ENCODE results near the gene RAI1.

Gene RAI1

DNA sequence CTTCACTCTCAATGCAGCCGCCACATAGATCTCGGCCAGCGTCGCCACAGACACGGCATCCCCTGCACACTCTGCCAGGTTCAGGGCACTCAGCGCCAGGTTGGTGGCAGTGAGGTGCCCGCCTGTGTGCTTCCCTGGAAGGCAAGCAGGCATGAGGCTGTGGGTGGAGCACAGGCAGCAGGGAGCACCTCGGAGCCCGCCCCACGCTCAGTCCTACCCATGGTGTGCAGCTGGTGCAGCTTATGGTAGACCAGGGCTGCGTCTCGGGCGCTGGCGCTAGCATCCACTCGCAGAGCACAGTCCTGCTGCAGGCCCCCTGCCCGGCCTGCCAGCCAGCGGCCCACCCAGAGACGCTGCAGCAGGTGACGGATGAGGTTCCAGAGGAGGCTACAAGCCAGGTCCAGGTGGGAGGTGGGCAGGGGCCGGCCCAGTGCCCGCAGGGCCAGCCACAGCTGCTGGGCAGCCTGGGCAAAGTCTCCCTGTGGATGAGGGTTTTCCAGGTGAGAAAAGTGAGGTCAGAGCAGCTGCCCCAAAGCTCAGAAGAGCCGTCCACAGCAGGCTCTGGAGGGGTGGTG, 135.1 kb downstream of the RAI1 start:
- no peak for DNase-seq (ENCODE audit: low read depth)

DNA sequence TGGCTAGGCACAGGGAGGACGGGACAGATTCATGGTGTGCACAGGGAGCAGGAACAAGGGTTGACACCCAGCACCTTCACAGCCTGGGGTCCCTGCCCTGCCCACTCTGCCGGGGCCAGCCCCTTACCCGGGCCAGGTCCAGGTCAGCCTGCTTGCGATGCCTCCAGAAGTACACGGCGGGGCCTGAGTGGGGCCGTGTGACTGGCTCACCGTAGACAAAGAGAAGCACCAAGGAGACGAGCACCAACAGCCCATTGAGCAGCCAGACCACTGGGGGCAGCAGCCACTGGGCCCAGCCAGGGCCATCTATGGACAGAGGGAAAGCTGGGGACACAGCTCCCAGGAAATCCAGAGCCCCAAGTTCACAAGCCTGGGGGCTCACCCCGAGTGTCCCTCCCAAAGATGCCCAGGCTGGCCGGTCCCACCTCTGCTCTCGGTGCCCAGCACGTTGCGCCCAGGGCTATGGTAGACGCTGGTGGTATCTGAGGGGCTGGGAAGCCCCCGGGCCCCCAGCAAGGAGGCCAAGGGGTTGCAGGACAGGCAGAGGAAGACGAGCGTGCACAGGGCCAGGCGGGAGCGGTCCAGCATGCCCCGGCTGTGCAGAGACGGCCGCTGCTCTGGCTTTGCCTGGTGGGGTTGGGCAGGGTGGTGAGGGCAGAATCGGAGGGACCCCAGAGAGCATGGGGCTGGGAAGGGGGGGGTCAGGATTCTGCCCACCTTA, 135.7 kb downstream of the RAI1 start:
- no peak for DNase-seq (ENCODE audit: low read depth)

DNA sequence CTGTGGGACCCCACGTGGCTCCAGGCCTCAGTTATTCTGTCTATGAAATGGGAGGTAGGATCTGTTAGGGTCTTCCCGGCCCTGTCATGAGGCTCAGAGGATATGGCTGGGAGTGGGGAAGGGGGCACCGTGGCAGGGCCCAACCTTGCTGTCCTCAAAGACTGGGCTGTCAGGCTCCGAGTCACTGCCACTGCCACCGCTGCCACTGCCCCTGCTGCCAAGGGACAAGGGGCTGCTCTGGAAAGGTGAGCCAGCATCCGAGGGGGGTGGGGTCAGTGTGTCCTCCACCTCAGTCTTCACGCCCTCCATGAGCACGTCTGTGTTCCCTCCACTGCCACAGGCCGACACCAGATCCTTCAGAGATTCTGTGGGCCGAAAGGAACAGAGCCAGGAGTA, 136.3 kb downstream of the RAI1 start:
- DNase-seq (ENCODE audit: low read depth) = no peak

DNA sequence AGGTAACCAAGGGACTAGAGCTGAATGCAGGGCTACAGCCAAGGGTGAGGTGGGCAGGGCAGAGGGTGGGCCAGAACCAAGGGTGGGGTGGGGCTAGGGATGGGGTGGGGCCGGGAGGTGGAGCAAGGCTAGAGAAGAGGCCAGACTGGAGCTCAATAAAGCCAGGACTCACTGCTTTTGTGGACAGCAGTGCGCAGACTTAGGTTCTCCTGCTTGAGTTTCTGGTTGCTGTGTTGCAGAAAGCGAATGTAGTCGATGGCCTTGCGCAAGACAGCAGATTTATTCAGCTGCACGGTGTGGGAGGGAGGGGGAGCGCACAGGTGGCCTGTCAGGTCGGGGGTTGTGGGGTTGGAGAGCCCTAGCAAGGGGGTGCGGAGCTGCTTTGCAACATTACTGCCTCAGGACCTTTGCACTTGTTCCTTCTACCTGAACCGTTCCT, 136.8 kb downstream of the RAI1 start:
- no peak for DNase-seq (ENCODE audit: low read depth)

DNA sequence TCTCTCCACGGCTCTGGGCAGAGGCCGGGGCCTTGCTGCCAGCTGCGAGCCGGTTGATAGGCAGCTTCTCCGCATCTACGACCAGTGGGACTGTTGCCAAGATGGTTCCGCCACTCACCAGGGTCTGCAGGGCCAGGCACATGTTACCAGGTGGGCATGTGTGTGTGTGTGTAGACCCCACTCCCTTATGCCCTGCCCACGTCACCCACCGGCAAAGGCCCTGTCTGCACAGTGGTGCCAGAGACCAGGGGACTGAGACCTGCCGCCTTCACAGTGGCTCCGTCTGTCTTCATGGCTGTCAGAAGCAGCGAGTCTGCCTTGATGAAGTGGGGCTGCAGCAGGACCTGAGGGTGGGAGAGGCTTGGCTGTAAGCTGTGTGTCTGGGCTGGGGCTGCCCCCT, 137.9 kb downstream of the RAI1 start:
- no peak for DNase-seq (ENCODE audit: low read depth)

DNA sequence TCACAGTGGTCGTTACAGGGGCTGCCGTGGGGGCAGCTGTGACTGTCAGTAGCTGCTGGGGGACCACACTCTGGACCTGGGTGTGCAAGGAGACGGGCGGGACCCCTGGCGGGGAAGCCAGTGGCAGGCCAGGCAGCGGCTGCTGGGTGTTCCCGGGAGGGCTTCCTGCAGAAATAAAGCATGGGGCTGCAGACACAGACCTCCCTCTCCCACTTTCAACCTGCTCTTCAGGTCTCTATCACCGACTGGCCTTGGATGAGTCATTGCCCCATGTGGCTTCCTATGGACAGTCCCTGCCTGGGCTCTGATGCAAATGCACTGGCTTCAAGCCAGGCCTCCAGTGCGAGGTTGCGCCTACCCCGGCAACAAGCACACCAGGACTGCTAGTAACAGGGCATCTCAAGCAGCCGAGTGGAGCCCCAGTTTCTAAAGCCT, 138.3 kb downstream of the RAI1 start:
- peak; percentile 77 for DNase-seq (ENCODE audit: low read depth)

DNA sequence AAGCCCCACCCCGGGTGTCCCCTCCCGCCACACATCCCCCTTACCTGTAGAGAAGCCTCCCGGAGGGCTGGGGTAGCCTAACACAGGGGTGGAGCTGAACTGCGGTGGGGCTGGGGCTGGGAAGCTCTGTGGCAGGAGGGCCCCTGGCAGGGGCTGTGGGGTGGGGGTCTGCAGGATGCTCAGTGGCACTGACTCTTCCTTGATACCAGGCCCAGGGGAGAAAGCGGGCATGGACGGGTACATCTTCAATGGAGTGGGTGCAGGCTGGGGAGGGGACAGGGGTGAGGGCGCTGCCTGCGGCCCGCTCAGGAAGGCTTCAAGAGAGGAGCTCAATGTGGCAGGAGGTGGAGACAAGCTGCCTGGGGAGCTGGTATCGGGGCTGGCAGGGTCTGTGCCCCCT, 138.8 kb downstream of the RAI1 start:
- no peak for DNase-seq (ENCODE audit: low read depth)

DNA sequence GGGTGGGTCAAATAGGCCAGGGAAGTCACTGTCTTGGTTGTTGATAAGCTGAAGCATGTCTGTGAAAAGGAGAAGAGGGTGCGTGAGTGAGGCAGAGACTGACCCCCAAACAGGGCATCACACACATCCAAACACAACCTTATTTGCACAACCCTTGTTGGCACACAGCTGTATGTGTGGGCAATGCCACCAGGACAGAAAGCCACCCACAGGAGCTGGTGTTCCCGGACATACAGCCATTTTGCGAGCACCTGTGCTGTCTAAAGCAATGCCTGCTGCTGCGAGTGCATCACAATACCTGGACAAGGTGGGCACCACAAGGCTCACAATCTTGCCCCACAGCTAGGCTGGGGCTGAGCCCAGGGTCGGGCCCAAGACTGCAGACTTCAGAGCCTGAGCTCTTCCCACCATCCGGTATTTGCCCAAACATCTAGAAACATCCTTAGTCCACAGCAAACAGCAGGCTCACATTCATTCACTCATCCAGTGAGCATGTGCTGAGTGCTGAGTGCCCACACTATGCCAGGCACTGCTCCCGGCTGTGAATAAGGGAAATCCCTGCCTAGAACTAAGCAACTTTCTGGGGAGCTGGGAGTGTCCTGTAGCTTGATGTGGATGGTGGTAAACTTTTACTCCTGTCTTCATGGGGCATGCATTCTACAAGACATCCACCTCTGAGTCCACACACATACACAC, 139.4 kb downstream of the RAI1 start:
- no peak for DNase-seq (ENCODE audit: low read depth)

DNA sequence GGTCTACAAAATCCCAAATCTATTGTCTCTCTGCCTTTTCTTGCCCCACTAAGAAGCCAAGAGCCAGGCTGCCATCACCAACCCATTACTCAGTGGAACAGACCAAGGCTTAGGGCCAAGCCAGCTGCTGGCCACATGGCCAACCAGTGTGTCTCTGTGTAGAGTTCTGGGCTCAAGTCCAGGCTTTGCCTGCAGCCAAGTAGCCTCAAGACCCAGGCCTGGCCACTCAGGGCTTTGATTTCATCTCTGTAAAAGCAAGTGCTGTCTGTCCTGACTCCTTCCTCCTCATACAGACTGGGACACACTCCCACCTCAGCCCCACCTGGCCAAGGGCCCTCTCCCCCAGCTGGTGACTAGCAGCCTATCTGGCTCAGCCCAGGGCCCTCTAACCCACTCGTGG, 140.9 kb downstream of the RAI1 start:
- DNase-seq (ENCODE audit: low read depth) = no peak

DNA sequence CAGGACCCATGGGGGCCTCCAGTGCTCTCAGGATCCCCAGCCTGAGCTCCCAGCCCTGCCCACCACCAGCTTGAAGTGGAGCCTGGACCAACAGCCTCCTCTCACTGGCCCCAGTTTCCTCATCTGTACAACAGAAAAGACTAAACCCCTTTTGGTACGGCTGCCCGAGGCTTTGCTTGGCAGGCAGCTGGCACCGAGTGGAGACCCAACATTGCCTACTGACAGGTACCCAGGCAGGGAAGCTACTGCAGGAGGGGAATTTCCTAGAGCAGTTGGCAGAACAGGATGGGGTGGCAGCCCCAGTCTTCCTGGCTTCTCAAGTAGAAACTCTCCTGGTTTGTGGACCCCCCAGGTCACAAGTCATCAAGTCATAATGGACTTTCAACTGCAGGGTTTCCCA, 141.4 kb downstream of the RAI1 start:
- no peak for DNase-seq (ENCODE audit: low read depth)

DNA sequence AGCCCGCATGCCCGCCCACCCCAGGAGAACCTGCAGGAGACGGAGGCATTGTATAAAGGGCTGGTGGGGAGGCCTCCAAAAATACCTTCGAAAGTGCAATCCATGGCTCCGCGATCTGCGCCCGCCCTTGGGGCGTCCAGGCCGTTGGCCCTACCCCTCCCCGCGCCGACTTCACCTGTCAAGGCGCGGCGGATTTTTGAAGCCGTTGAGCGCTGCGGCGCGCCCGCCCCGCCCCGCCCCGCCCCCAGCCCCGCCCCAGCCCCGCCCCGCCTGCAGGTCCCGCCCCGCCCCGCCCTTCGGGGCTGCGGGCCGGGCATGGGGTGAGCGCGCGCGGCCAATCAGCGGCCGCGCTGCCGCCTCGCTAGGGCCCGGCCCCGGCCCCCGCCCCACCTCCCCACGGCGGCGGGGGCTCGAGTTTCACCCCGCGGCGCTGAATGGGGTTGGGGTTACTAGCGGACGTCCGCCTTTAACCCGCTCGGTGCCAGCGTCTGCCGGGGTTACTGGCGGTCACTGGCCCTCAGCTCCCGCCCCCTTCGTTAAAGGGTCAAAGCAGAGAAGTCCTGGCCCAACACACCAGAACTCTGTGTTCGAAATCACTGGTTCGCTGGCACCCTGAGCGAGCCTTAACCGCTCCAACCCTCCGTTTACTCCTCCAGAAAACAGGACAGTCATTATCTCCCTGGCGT, 142.3 kb downstream of the RAI1 start:
- DNase-seq (ENCODE audit: low read depth) = no peak

DNA sequence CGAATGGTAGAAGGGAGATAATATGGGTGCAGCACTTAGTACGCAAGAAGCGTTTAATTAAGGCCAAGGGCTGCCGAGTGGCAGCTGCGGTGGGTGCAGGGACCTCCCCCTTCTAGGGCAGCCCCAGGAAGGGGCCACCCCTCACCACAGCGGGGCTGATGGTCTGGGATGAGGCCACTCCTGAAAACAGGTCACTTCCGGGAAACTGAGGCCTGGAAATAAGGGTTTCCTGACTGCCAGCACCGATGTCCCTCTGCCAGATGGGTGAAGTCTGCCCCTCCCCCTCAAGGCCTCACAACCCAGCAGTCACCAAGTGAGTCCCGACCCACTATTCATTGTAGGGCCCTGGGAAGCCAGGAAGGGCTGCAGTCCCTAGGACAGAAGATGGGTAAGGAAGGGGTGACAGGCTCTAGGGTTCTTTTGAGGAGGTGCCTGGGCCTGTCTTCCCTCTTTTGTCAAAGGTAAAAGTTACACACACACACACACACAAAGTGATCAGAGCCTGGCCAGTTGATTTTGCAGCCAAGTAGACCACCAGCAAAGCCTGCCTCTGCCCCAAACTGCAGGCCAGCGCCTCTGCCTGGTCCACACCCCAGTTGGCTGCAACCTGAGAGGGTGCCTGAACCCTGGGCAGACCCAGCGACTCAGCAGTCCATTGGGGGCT, 143.0 kb downstream of the RAI1 start:
- no peak for DNase-seq (ENCODE audit: low read depth)

DNA sequence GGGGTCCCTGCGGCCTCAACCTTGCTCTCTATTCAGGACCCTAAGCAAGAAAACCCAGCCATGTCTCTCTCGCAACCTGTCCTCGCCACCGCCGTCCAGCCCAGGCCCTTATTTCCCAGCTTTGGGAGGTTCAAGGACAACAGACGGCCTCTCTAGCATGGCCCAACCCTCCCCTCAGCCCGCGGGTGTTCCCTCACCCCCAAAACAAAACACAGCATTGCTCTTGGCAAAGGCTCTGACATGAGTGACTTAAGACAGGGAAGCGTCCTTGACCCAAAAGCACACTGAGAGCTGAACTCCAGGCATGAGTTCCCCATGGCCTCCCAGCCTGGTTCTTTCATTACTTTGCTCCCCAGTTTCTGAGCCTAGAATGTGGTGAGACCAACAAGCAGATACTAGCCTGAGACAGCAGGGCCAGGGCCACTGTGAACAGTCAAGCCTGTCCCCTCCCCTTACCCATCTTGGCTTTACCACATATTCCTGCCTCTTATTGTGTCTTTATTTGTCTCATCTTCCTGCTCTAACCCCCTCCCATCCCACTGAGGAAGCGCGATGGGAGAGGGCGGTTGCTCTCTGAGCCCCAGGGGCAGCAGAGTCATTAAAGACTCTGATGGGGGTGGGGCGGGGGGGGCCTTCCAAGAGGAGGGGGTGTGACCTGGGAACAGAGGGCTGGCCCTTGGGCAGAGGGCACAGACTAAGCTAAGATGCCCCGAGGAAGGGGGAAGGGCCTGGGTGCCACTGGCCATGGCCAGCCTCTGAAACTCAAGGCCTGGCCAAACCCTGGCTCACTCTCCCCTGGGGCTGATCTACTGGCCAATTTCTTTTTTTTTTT, 143.7 kb downstream of the RAI1 start:
- no peak for DNase-seq (ENCODE audit: low read depth)

DNA sequence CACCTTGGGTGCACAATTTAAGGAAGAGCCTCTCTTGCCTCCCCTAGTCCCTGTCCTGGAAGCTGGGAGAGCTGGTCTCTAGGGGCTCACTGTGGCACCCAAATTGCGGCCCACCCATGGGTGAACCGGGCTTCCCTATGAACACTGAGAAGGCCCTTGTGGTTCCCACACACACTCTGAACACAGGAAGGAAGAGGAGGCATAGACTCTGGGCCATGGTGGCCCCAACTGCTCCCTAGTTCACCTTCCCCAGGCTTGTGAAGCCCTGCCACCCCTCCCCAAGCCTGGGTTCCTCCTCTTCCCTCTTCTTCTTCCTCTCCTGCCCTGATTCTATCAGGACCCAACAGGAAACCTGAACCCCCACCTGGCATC, 145.1 kb downstream of the RAI1 start:
- DNase-seq (ENCODE audit: low read depth) = no peak

DNA sequence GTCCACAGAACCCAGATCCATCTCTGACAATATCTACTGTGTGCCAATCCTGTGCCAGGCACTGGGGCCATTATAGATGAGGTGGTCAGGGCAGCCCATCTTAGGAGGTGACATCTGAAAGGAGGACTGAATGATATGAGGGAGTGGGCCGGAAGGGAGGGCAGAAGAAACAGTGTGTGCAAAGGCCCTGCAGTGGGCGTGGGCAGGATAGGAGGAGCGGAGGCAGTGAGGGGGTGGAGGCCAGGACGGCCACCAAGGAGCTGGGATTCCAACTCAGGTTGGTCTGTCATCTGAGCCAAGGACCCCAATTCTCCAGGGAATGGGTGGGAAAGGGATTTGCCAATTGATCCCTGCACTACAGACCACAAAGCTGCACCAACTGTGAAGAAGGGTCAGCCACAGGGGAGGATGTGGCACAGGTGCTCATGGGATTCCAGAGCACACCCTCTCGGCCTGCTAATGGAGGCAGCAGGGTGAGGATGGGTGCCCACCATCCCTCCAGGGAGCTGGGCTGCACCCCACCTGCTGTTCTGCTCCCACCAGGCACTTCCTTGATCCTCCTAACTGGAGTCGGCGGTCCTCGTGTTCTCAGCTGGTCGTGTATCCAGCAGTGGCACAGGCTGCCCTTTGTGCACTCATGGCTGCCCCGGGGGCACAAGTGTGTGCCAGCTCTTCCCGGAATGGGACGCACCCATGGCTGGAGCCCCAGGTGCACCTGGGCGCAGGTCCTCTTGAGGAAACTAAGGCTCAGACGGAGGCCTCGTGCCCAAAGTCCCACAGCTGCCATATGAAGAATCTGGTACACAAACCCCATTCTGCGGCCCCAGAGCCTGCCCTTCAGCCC, 145.9 kb downstream of the RAI1 start:
- no peak for DNase-seq (ENCODE audit: low read depth)

DNA sequence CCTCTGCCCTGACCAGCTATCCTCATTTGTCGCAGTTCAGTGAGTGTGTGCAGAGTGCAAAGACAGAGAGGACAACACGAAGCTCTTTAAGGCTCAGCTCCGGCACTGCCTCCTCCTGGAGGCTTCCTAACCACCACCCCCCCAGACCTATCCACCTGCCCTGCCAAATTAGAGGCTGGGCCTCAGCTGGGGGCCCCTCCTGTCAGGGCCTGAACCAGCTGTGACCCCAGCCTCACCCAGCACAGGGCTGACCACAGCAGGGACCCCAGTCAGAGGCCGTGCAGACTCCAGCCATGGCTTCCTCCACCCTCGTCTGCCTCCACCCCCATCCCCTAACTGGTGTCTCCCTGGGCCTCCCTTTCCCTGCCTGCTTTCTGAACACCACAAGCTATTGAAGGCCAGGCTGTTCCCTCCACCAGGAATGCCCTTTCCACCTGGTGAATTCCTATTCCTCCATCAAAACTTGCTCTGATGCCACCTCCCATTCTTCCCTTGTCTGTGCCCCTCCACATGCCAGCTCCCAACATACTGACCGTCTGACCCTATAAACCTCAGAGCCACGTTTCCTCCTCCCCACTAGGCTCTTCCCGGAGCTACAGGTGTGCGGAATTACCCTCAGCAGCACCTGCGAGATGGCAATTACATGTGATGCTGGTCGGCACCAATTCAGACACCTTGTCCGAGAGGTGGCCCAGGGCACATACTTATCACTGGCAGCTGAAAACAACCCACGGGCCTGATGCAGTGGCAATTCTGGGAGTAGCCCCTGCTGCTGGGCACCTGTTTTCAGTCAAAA, 146.8 kb downstream of the RAI1 start:
- no peak for DNase-seq (ENCODE audit: low read depth)

DNA sequence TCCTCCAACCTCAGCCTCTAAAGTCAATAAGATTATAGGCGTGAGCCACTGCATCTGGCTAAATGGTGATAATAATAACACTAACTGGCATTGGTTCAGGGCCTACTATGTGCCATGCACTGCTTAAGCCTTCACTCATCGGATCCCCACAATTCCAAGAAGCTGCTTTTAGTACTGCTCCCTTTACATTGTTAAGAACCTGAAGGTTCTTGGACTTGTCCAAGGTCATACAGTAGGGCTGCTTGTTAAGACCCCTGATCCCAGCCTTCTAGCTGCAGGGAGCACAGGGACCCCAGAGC, 149.0 kb downstream of the RAI1 start:
- DNase-seq (ENCODE audit: low read depth) = no peak

DNA sequence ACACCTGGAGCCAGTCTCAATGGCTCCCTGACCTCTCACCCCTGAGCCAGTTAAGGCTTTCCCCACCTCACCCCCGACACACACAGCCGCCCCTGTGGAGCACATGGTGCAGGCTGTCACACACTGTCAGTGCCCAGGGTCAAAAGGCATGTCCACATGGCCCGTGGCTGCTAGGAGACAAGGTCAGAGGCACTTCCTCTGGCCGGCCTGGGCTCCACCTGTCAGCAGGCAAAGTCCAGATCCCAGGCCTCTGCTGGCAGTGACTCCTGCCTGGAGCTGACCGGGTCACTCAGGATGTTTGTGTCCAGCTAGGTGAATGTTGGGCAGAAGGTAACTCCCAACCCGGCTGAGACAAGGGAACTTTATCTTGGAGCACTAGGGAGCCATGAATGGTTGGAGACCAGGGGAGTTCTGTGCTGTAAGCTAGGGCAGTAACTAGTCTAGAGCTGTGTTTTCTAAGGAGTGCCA, 149.5 kb downstream of the RAI1 start:
- no peak for DNase-seq (ENCODE audit: low read depth)

DNA sequence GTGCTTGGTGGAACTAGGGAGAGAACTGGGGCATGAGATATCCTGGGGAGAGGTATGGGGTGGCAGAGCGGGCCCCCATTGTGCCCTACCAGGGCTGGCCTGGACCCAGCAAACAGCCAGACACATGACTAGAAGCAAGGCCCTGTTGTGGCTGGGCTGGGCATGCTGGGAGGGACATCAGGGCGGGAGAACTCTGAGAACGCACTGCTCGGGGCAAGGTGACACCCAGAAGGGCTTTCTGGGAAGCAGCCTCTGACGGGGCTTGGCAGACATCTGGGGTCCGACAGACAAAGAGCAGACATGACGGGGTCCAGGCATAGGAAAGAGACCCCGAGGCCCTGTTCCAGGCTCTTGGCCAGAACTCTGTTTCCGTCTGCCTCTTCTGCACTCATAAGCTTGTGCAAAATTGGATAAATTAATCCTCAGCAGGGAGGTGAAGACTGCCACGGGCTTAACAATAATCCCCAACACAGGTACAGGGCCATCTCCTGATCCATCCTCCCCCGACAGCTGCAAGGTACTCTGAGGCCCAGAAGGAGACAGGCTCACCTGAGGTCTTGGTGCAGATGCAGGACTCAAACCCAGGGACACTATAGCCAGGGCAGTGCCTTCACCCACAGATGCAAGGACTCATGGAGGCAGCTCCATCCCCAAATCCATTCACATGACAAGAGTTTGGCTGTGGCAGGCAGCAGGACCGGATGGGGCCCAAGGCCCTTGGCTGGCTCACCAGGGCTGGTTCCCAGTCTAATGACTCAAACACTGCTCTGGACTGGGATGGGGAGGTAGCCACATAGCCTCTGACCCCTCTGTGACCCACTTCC, 150.2 kb downstream of the RAI1 start:
- DNase-seq (ENCODE audit: low read depth) = no peak

Data from non-pigmented ciliary epithelial cell (primary cell).